ENCODE measurements around the gene F11R. TPM values are rescaled to one million over a fixed set of nuclear protein-coding genes. Genes with fewer than 3 reads are reported as not detected.
A peak's percentile ranks its signal among the peaks of the same experiment; 100 is the strongest.

The F11R gene
- total and polyA plus RNA-seq, 2 of the 13 experiments (the other 11 are each of a cell fraction or from before 2014, with no cell fraction given) = 95.8 to 105 TPM

DNA sequence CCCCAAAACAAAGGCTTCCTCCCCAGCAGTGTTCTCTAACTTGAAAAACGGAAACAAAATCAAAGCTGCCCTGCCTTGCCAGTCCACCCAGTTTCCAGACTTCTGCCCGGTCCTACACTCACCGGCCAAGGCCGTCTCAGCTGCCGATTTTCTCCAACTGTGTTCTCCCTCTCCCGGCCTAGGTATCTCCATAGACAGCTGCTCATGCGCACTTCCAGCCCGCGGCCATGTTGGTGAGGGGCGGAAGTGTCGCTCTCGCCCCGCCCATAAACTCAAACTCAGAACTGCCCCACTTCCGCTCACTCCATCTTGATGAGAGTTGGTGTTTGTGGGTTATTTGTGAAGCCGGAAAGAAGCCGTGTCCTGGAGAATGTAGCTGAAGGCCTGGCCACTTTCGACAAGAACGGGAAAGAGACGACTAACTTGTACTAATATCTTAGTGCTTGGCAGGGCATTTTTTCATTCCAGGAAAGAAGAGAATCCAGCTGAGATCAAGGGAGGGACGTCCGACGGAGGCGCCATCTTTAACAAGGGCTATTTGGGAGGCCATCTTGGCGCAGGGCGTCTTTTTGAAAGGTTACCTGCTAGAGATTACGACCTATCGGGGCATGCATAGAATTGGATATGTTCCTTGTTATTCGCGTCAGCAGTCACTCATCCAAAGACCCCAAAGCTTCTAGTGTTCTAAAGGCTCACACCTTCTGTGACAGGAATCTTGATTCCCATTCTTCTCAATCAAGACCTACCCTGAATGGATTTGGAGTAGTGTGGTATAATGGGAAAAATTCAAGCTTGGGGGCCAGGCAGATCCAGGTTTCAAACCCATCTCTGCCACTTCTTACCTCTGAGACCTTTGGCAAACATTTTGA, 25.0 kb upstream of the F11R start, which contains the start of gene USF1 (continued):
- TF ChIP-seq, protein P1, sequence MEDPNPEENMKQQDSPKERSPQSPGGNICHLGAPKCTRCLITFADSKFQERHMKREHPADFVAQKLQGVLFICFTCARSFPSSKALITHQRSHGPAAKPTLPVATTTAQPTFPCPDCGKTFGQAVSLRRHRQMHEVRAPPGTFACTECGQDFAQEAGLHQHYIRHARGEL (CRISPR knock-in tag; IDR thresholded peaks at IDR 0.05) = no peak
- no peak for TF ChIP-seq BCL6 (CRISPR knock-in tag; IDR thresholded peaks at IDR 0.05)
- TF ChIP-seq IKZF4 (CRISPR knock-in tag; IDR thresholded peaks at IDR 0.05; ENCODE audit: borderline replicate concordance, low read depth, not compliant biosample characterization) = no peak
- TF ChIP-seq, protein P2, sequence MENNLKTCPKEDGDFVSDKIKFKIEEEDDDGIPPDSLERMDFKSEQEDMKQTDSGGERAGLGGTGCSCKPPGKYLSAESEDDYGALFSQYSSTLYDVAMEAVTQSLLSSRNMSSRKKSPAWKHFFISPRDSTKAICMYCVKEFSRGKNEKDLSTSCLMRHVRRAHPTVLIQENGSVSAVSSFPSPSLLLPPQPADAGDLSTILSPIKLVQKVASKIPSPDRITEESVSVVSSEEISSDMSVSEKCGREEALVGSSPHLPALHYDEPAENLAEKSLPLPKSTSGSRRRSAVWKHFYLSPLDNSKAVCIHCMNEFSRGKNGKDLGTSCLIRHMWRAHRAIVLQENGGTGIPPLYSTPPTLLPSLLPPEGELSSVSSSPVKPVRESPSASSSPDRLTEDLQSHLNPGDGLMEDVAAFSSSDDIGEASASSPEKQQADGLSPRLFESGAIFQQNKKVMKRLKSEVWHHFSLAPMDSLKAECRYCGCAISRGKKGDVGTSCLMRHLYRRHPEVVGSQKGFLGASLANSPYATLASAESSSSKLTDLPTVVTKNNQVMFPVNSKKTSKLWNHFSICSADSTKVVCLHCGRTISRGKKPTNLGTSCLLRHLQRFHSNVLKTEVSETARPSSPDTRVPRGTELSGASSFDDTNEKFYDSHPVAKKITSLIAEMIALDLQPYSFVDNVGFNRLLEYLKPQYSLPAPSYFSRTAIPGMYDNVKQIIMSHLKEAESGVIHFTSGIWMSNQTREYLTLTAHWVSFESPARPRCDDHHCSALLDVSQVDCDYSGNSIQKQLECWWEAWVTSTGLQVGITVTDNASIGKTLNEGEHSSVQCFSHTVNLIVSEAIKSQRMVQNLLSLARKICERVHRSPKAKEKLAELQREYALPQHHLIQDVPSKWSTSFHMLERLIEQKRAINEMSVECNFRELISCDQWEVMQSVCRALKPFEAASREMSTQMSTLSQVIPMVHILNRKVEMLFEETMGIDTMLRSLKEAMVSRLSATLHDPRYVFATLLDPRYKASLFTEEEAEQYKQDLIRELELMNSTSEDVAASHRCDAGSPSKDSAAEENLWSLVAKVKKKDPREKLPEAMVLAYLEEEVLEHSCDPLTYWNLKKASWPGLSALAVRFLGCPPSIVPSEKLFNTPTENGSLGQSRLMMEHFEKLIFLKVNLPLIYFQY (CRISPR knock-in tag; IDR thresholded peaks at IDR 0.05; ENCODE audit: borderline replicate concordance) = no peak
- TF ChIP-seq SALL1 (CRISPR knock-in tag; IDR thresholded peaks at IDR 0.05) = no peak; the same call in 1 of the 2 replicates
- no peak for TF ChIP-seq FOXK2 (IDR thresholded peaks at IDR 0.05)
- TF ChIP-seq SOX6 (IDR thresholded peaks at IDR 0.05) = no peak
- peak; percentile 71 for TF ChIP-seq SOX6 (CRISPR knock-in tag; IDR thresholded peaks at IDR 0.05)
- TF ChIP-seq ZNF138 (CRISPR knock-in tag; IDR thresholded peaks at IDR 0.05; ENCODE audit: low read depth) = peak; percentile 91
- no peak for TF ChIP-seq FOXJ3 (CRISPR knock-in tag; IDR thresholded peaks at IDR 0.05; ENCODE audit: borderline replicate concordance)
- TF ChIP-seq REL (CRISPR knock-in tag; conservative IDR thresholded peaks at IDR 0.05) = no peak
- TF ChIP-seq ZNF121 (CRISPR knock-in tag; IDR thresholded peaks at IDR 0.05) = peak; percentile 4; the same call in 1 of the 2 replicates
- no peak for TF ChIP-seq NR3C1 (CRISPR knock-in tag; IDR thresholded peaks at IDR 0.05)
- no peak for TF ChIP-seq ADNP (CRISPR knock-in tag; IDR thresholded peaks at IDR 0.05)
- peak; percentile 70; the same call in 1 of the 2 replicates for TF ChIP-seq EED (CRISPR knock-in tag; IDR thresholded peaks at IDR 0.05)
- TF ChIP-seq, protein P3, sequence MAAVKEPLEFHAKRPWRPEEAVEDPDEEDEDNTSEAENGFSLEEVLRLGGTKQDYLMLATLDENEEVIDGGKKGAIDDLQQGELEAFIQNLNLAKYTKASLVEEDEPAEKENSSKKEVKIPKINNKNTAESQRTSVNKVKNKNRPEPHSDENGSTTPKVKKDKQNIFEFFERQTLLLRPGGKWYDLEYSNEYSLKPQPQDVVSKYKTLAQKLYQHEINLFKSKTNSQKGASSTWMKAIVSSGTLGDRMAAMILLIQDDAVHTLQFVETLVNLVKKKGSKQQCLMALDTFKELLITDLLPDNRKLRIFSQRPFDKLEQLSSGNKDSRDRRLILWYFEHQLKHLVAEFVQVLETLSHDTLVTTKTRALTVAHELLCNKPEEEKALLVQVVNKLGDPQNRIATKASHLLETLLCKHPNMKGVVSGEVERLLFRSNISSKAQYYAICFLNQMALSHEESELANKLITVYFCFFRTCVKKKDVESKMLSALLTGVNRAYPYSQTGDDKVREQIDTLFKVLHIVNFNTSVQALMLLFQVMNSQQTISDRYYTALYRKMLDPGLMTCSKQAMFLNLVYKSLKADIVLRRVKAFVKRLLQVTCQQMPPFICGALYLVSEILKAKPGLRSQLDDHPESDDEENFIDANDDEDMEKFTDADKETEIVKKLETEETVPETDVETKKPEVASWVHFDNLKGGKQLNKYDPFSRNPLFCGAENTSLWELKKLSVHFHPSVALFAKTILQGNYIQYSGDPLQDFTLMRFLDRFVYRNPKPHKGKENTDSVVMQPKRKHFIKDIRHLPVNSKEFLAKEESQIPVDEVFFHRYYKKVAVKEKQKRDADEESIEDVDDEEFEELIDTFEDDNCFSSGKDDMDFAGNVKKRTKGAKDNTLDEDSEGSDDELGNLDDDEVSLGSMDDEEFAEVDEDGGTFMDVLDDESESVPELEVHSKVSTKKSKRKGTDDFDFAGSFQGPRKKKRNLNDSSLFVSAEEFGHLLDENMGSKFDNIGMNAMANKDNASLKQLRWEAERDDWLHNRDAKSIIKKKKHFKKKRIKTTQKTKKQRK (IDR thresholded peaks at IDR 0.05; ENCODE audit: low read length) = no peak
- TF ChIP-seq CHCHD3 (CRISPR knock-in tag; IDR thresholded peaks at IDR 0.05) = no peak
- TF ChIP-seq ARNT2 (CRISPR knock-in tag; IDR thresholded peaks at IDR 0.05; ENCODE audit: low read depth) = peak; percentile 57; the same call in 1 of the 2 replicates
- TF ChIP-seq ATAD3A (CRISPR knock-in tag; IDR thresholded peaks at IDR 0.05) = no peak
- no peak for TF ChIP-seq TBL1XR1 (IDR thresholded peaks at IDR 0.05; ENCODE audit: borderline replicate concordance, low read length, partially characterized antibody)

All from HepG2 (cell line).